IMR-90 (cell line): ENCODE results near the gene PFKP. TPM values are rescaled to one million over a fixed set of nuclear protein-coding genes. Genes with fewer than 3 reads are reported as not detected.

Experiments used
- ATAC-seq: fragments of 200-7000 bp; cut with Tn5 transposase; 2 replicates; pipeline ENCODE4 v1.9.1; 2020; ENCODE audit warnings: low read depth, mild to moderate bottlenecking, moderate library complexity
- BruUV-seq: library from RNA; stranded (reverse); fragments of 400-500 nt; replicated peaks from 2 replicates; lab custom pipeline; 2021; lab: Mats Ljungman, UMichigan
- CTCF ChIA-PET: fragments of 300-600 bp; formaldehyde crosslinking; extraction: SDS; loops from one replicate; lab custom pipeline; 2021; ENCODE audit warnings: antibody characterized with exemption; lab: Yijun Ruan, JAX
- POLR2A ChIA-PET: fragments of 300-600 bp; sonication (Branson Sonifier 250); formaldehyde crosslinking; loops from one replicate; lab custom pipeline; 2022; ENCODE audit warnings: antibody characterized with exemption; ENCODE audit not compliant: unreplicated experiment; lab: Charles Lee
- DNase-seq: peaks from one replicate; pipeline ENCODE4 v3.0.0; 2013
- H2AFZ ChIP-seq: replicated peaks from 2 replicates; pipeline ENCODE3; 2013; ENCODE audit warnings: low read length, mild to moderate bottlenecking; ENCODE audit not compliant: poor library complexity
- H2AK5ac ChIP-seq: 2 replicates; pipeline ENCODE4 v1.6.1; 2013; ENCODE audit warnings: low read depth, low read length, inconsistent platforms
- H2AK9ac ChIP-seq: replicated peaks from 2 replicates; pipeline ENCODE3; 2013; ENCODE audit warnings: mild to moderate bottlenecking, low read depth, low read length, moderate library complexity; ENCODE audit not compliant: poor library complexity
- H2BK120ac ChIP-seq: 2 replicates; pipeline ENCODE4 v1.6.1; 2013; ENCODE audit warnings: low read depth, low read length, inconsistent platforms
- H2BK15ac ChIP-seq: 3 replicates; pipeline ENCODE4 v1.6.1; 2013; ENCODE audit warnings: low read depth, low read length, inconsistent platforms
- H2BK20ac ChIP-seq: 2 replicates; pipeline ENCODE4 v1.6.1; 2013; ENCODE audit warnings: low read depth, mild to moderate bottlenecking, inconsistent platforms, low read length, moderate library complexity
- H2BK5ac ChIP-seq: 2 replicates; pipeline ENCODE4 v1.6.1; 2013; ENCODE audit warnings: mild to moderate bottlenecking, low read depth, low read length, inconsistent platforms; ENCODE audit not compliant: poor library complexity, severe bottlenecking
- H3K14ac ChIP-seq: replicated peaks from 2 replicates; pipeline ENCODE4 v1.6.1; 2013; ENCODE audit warnings: low read depth, low read length, inconsistent platforms
- H3K18ac ChIP-seq: 2 replicates; pipeline ENCODE4 v1.6.1; 2013; ENCODE audit warnings: low read depth, low read length, control low read depth
- H3K23ac ChIP-seq: 2 replicates; pipeline ENCODE4 v1.6.1; 2013; ENCODE audit warnings: low read depth, low read length, inconsistent platforms
- H3K27ac ChIP-seq: 2 replicates; pipeline ENCODE4 v1.5.1; 2013; ENCODE audit warnings: mild to moderate bottlenecking, control low read depth, low read length; ENCODE audit not compliant: insufficient read depth
- H3K27me3 ChIP-seq: 2 replicates; pipeline ENCODE4 v1.6.1; 2013; ENCODE audit warnings: low read length; ENCODE audit not compliant: control insufficient read depth, insufficient read depth
- H3K36me3 ChIP-seq: 2 replicates; pipeline ENCODE4 v1.6.1; 2013; ENCODE audit warnings: low read length, mixed read lengths; ENCODE audit not compliant: control insufficient read depth, insufficient read depth
- H3K4ac ChIP-seq: 2 replicates; pipeline ENCODE4 v1.6.1; 2013; ENCODE audit warnings: low read depth, low read length, inconsistent platforms
- H3K4me1 ChIP-seq: 2 replicates; pipeline ENCODE4 v1.6.1; 2013; ENCODE audit warnings: low read length, mixed read lengths; ENCODE audit not compliant: control insufficient read depth, insufficient read depth
- H3K4me2 ChIP-seq: 2 replicates; pipeline ENCODE4 v1.6.1; 2013; ENCODE audit warnings: low read depth, mild to moderate bottlenecking, control low read depth, low read length, moderate library complexity
- H3K4me3 ChIP-seq: 2 replicates; pipeline ENCODE4 v1.5.1; 2013; ENCODE audit warnings: low read depth, mild to moderate bottlenecking, control low read depth, low read length, moderate library complexity; ENCODE audit not compliant: insufficient read depth
- H3K56ac ChIP-seq: 2 replicates; pipeline ENCODE4 v1.6.1; 2013; ENCODE audit warnings: low read length, inconsistent platforms; ENCODE audit not compliant: insufficient read depth; ENCODE audit errors: extremely low read depth
- H3K79me1 ChIP-seq, 2 experiments: 2 replicates each; pipeline ENCODE4 v1.6.1; 2013; ENCODE audit warnings: low read length in 2 of 2, inconsistent platforms in 1 of 2, low read depth in 1 of 2
- H3K9ac ChIP-seq: 2 replicates; pipeline ENCODE4 v1.6.1; 2013; ENCODE audit warnings: low read depth, low read length, control low read depth
- H3K9me1 ChIP-seq: 2 replicates; pipeline ENCODE4 v1.6.1; 2013; ENCODE audit warnings: low read length, inconsistent platforms; ENCODE audit not compliant: insufficient read depth
- H3K9me3 ChIP-seq: 2 replicates; pipeline ENCODE4 v1.6.1; 2013; ENCODE audit warnings: low read length; ENCODE audit not compliant: control insufficient read depth, insufficient read depth
- H4K20me1 ChIP-seq: 2 replicates; pipeline ENCODE4 v1.6.1; 2013; ENCODE audit warnings: low read length, inconsistent platforms; ENCODE audit not compliant: insufficient read depth
- H4K5ac ChIP-seq: 2 replicates; pipeline ENCODE4 v1.6.1; 2013; ENCODE audit warnings: mild to moderate bottlenecking, low read depth, low read length, control low read depth
- H4K8ac ChIP-seq, 2 experiments: 2 replicates each; pipeline ENCODE4 v1.6.1; 2013; ENCODE audit warnings: low read depth in 2 of 2, low read length in 2 of 2, control low read depth in 1 of 2, inconsistent platforms in 1 of 2
- H4K91ac ChIP-seq: 2 replicates; pipeline ENCODE4 v1.6.1; 2013; ENCODE audit warnings: low read depth, low read length, inconsistent platforms; ENCODE audit not compliant: insufficient read depth
- BHLHE40 ChIP-seq: fragments of 150-350 bp; IDR thresholded peaks from 2 replicates; pipeline ENCODE4 v1.6.1; 2016; ENCODE audit warnings: mild to moderate bottlenecking, low read depth, low read length
- CEBPB ChIP-seq: IDR thresholded peaks from 2 replicates; pipeline ENCODE4 v1.6.1; 2012; ENCODE audit warnings: low read depth, low read length, improper control_type of control experiment
- CHD1 ChIP-seq: IDR thresholded peaks from 2 replicates; pipeline ENCODE4 v1.6.1; 2012; ENCODE audit warnings: low read depth, low read length, improper control_type of control experiment
- FOS ChIP-seq: fragments of 150-350 bp; IDR thresholded peaks from 2 replicates; pipeline ENCODE4 v1.6.1; 2016; ENCODE audit warnings: low read depth, low read length
- MAFK ChIP-seq: IDR thresholded peaks from 2 replicates; pipeline ENCODE4 v1.6.1; 2012; ENCODE audit warnings: low read depth, low read length, improper control_type of control experiment
- MAZ ChIP-seq: IDR thresholded peaks from 2 replicates; pipeline ENCODE4 v1.6.1; 2012; ENCODE audit warnings: low read depth, mild to moderate bottlenecking, low read length, improper control_type of control experiment, moderate library complexity, borderline replicate concordance
- NFE2L2 ChIP-seq: fragments of 150-350 bp; IDR thresholded peaks from 2 replicates; pipeline ENCODE4 v1.6.1; 2016; ENCODE audit warnings: low read depth, mild to moderate bottlenecking, low read length
- RAD21 ChIP-seq: IDR thresholded peaks from 2 replicates; pipeline ENCODE4 v1.6.1; 2012; ENCODE audit warnings: low read length, improper control_type of control experiment
- RCOR1 ChIP-seq: IDR thresholded peaks from 2 replicates; pipeline ENCODE4 v1.6.1; 2012; ENCODE audit warnings: mild to moderate bottlenecking, low read length, improper control_type of control experiment; ENCODE audit not compliant: insufficient replicate concordance
- RFX5 ChIP-seq: IDR thresholded peaks from 2 replicates; pipeline ENCODE4 v1.8.0; 2012; ENCODE audit warnings: low read depth, mild to moderate bottlenecking, low read length, moderate library complexity
- SMC3 ChIP-seq: fragments of 150-350 bp; IDR thresholded peaks from 2 replicates; pipeline ENCODE4 v1.6.1; 2016; ENCODE audit warnings: low read depth, mild to moderate bottlenecking, antibody characterized with exemption, low read length, moderate library complexity
- WGBS, 2 experiments: methylation state at CpG; one replicate each; pipeline versions ENCODE4 v1.1.5 to v1.1.7; 2013; ENCODE audit warnings: missing lambda C conversion rate in 2 of 2; ENCODE audit not compliant: insufficient read length in 1 of 2; ENCODE audit errors: extremely low coverage in 2 of 2; 5-methylcytosine and 5-hydroxymethylcytosine counted together
- dilution Hi-C: fragments of 300-500 bp; cut with HindIII; formaldehyde crosslinking; loops from one replicate; pipeline ENCODE4 v1.14.3; 2018; ENCODE audit warnings: low sequenced_read_pairs; ENCODE audit not compliant: unreplicated experiment
- in situ Hi-C: fragments of 300-500 bp; cut with MboI; formaldehyde crosslinking; loops from 3 replicates; pipeline ENCODE4 v1.14.3; 2019; ENCODE audit warnings: low sequenced_read_pairs, inconsistent platforms, mixed read lengths
- intact Hi-C: fragments of 100-400 bp; cut with micrococcal nuclease; formaldehyde crosslinking; loops from 2 replicates; pipeline ENCODE4 v1.10.0; 2022
- polyA plus RNA-seq, 3 experiments: library from polyadenylated mRNA; depleted of rRNA; stranded (reverse); fragments of >200 nt; gene quantifications; 2 replicates each; pipeline ENCODE4 v1.2.3, GENCODE V29; 2012; ENCODE audit warnings: low replicate concordance in 1 of 3
- total RNA-seq: library from RNA; depleted of rRNA; stranded (reverse); fragments of >200 nt; gene quantifications from 2 replicates; pipeline ENCODE4 v1.2.3, GENCODE V29; 2012
- TF ChIP-seq, protein P1 (sequence below): conservative IDR thresholded peaks from 2 replicates; pipeline ENCODE4 v1.5.1; 2012; ENCODE audit warnings: mild to moderate bottlenecking, low read depth, low read length, improper control_type of control experiment

PFKP gene
- total and polyA plus RNA-seq, 2 of the 4 experiments (the other 2 are of a cell fraction), result 223 to 294 TPM

DNA sequence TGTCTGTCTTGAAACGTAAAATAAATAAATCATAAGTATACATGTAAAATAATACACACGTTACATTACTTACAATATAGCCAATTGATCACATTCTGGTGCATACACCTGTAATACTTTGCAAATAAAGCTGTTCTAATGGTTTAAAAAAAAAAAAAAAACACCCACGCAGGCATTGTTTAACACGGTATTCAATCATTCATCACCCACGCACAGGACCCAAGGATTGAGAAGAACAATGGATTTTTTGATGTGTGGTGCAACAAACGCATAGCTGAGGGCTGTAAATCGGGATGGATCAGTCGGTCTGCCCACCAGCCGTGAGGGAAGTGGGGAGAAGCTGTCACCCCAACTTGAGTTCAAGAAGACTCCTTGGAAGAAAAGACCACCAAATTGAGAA, 96.5 kb downstream of the PFKP start:
- Histone ChIP-seq H2AFZ (no peak overlapping the region), H4K20me1 (peaks cover 3% of the 10 kb centered on the region; the same call in 1 of the 2 replicates), H3K27me3 (no peaks in the 10 kb centered on the region), H3K4me1 (no peaks in the 10 kb centered on the region), H4K5ac (no peak overlapping the region), H3K79me1 (peaks cover 20 to 47% of the 10 kb centered on the region in 2 experiments), H3K56ac (no peak overlapping the region), H3K9me3 (no peaks in the 10 kb centered on the region), H3K4me3 (no peak overlapping the region), H4K8ac (no peak overlapping the region), H2BK20ac (no peak overlapping the region), H3K4ac (no peak overlapping the region), H3K4me2 (no peak overlapping the region), H4K91ac (no peak overlapping the region), H3K9me1 (peaks cover 3% of the 10 kb centered on the region; the same call in 1 of the 2 replicates), H3K27ac (no peak overlapping the region), H2AK5ac (no peak overlapping the region), H2BK120ac (no peak overlapping the region), H3K36me3 (peaks cover 65% of the 10 kb centered on the region), H2BK5ac (no peak overlapping the region), H2AK9ac (no peak overlapping the region), H3K18ac (no peak overlapping the region), H2BK15ac (no peak overlapping the region), H3K23ac (no peak overlapping the region), H3K9ac (no peak overlapping the region), H3K14ac (no peak overlapping the region)
- CTCF ChIA-PET, result interaction anchor here (0.6 kb wide), 1 partner anchor 731 kb away, joined by 3 read pairs; no protein-coding TSS in a partner anchor
- in situ Hi-C loops, result no loop called here
- ATAC-seq, result no peak
- TF ChIP-seq RAD21 (no peak), RFX5 (no peak), RCOR1 (no peak), FOS (no peak), SMC3 (no peak), CEBPB (no peak), CHD1 (no peak), BHLHE40 (no peak), NFE2L2 (no peak), MAZ (no peak), MAFK (no peak)
- TF ChIP-seq, protein P1, sequence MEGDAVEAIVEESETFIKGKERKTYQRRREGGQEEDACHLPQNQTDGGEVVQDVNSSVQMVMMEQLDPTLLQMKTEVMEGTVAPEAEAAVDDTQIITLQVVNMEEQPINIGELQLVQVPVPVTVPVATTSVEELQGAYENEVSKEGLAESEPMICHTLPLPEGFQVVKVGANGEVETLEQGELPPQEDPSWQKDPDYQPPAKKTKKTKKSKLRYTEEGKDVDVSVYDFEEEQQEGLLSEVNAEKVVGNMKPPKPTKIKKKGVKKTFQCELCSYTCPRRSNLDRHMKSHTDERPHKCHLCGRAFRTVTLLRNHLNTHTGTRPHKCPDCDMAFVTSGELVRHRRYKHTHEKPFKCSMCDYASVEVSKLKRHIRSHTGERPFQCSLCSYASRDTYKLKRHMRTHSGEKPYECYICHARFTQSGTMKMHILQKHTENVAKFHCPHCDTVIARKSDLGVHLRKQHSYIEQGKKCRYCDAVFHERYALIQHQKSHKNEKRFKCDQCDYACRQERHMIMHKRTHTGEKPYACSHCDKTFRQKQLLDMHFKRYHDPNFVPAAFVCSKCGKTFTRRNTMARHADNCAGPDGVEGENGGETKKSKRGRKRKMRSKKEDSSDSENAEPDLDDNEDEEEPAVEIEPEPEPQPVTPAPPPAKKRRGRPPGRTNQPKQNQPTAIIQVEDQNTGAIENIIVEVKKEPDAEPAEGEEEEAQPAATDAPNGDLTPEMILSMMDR, result no peak
- POLR2A ChIA-PET, result no interaction called here
- no TSS peak for BruUV-seq
- no CpG with 5 or more reads among the region's 9 CpGs for WGBS, 2 experiments
- dilution Hi-C loops, result no loop called here
- no peak for DNase-seq
- intact Hi-C loops, result no loop called here
